RWPE1 (cell line): Measurements from ENCODE around the gene RASAL2.

Experiments used
- CTCF ChIA-PET: fragments of 350-600 bp; sonication (Branson Sonifier 250); formaldehyde crosslinking; extraction: SDS; loops from one replicate; lab custom pipeline; 2021; lab: Yijun Ruan, JAX
- POLR2A ChIA-PET: fragments of 400-600 bp; formaldehyde crosslinking; extraction: SDS; loops from one replicate; lab custom pipeline; 2020; ENCODE audit warnings: antibody characterized with exemption; ENCODE audit not compliant: low non-redundant PET; lab: Yijun Ruan, JAX
- DNase-seq: peaks from one replicate; pipeline ENCODE4 v3.0.0; 2012; ENCODE audit warnings: low spot score
- H3K27ac ChIP-seq: fragments of 450-650 bp; 2 replicates; pipeline ENCODE4 v1.5.1; 2017
- CTCF ChIP-seq: fragments of 450-650 bp; conservative IDR thresholded peaks from 2 replicates; pipeline ENCODE4 v1.5.1; 2017; ENCODE audit warnings: low read depth, mild to moderate bottlenecking

RASAL2 gene

GRCh38 chr1:178465011-178465410, 371.1 kb downstream of the RASAL2 start:
- CTCF ChIA-PET: interaction anchor here (0.7 kb wide), 2 partner anchors 42 to 67 kb away, joined by 3 read pairs; no protein-coding TSS in a partner anchor
- H3K27ac ChIP-seq: no peak overlapping the region
- POLR2A ChIA-PET: no interaction called here
- no peak for TF ChIP-seq CTCF
- peak; percentile 13 for DNase-seq

GRCh38 chr1:178467837-178468236, 373.9 kb downstream of the RASAL2 start:
- POLR2A ChIA-PET: no interaction called here
- CTCF ChIA-PET: no interaction called here
- no peak for DNase-seq
- no peak overlapping the region for H3K27ac ChIP-seq
- no peak for TF ChIP-seq CTCF

- no peak overlapping the region for H3K27ac ChIP-seq
- POLR2A ChIA-PET: no interaction called here
- DNase-seq: peak; percentile 62
- no peak for TF ChIP-seq CTCF
- CTCF ChIA-PET: interaction anchor here (0.7 to 0.9 kb wide), 2 partner anchors 26 to 159 kb away, joined by 3 read pairs; partner anchors contain the start of gene CLEC20A
Observed at GRCh38 chr1:178470411-178470960, 376.6 kb downstream of the RASAL2 start.

- POLR2A ChIA-PET: no interaction called here
- no peak for TF ChIP-seq CTCF
- H3K27ac ChIP-seq: no peak overlapping the region
- CTCF ChIA-PET: no interaction called here
- no peak for DNase-seq
Observed at GRCh38 chr1:178472531-178472930, 378.6 kb downstream of the RASAL2 start.

GRCh38 chr1:178477373-178477772, 383.5 kb downstream of the RASAL2 start:
- POLR2A ChIA-PET: no interaction called here

GRCh38 chr1:178477841-178478240, 383.9 kb downstream of the RASAL2 start:
- ChIA-PET CTCF (no interaction called here), POLR2A (no interaction called here)
- H3K27ac ChIP-seq: no peak overlapping the region
- no peak for TF ChIP-seq CTCF
- no peak for DNase-seq

More at GRCh38 chr1:178477373-178477772, 383.5 kb downstream of the RASAL2 start:
- CTCF ChIA-PET: no interaction called here
- no peak for DNase-seq
- TF ChIP-seq CTCF: no peak
- no peak overlapping the region for H3K27ac ChIP-seq
